H9 (cell line): ENCODE results near the gene CHN1. TPM values are rescaled to one million over a fixed set of nuclear protein-coding genes. Genes with fewer than 3 reads are reported as not detected.

Experiments
- DNase-seq: peaks from one replicate; pipeline ENCODE4 v3.0.0-alpha.2; 2017
- H2AFZ ChIP-seq: one replicate; pipeline ENCODE4 v1.6.1; 2013; ENCODE audit warnings: mild to moderate bottlenecking, low read length, control low read depth, moderate library complexity
- H2AK5ac ChIP-seq: 2 replicates; pipeline ENCODE4 v1.6.1; 2013; ENCODE audit warnings: low read length, control low read depth, mixed read lengths; ENCODE audit not compliant: insufficient read length
- H2BK120ac ChIP-seq: one replicate; pipeline ENCODE4 v1.6.1; 2013; ENCODE audit warnings: low read depth, mild to moderate bottlenecking, low read length, control low read depth, inconsistent platforms; ENCODE audit not compliant: poor library complexity, severe bottlenecking
- H2BK12ac ChIP-seq: 2 replicates; pipeline ENCODE4 v1.6.1; 2013; ENCODE audit warnings: low read length, control low read depth, mixed read lengths, low read depth; ENCODE audit not compliant: insufficient read length
- H2BK15ac ChIP-seq: 2 replicates; pipeline ENCODE4 v1.6.1; 2013; ENCODE audit warnings: low read depth, low read length, control low read depth
- H2BK20ac ChIP-seq: one replicate; pipeline ENCODE4 v1.6.1; 2013; ENCODE audit warnings: low read depth, mild to moderate bottlenecking, low read length, control low read depth, inconsistent platforms; ENCODE audit not compliant: poor library complexity, severe bottlenecking
- H2BK5ac ChIP-seq: 2 replicates; pipeline ENCODE4 v1.6.1; 2013; ENCODE audit warnings: low read length, control low read depth, mixed read lengths; ENCODE audit not compliant: insufficient read length
- H3K14ac ChIP-seq: 2 replicates; pipeline ENCODE4 v1.6.1; 2013; ENCODE audit warnings: low read length, control low read depth; ENCODE audit not compliant: insufficient read depth
- H3K18ac ChIP-seq: 2 replicates; pipeline ENCODE4 v1.6.1; 2013; ENCODE audit warnings: low read depth, mild to moderate bottlenecking, mixed read lengths, low read length, control low read depth; ENCODE audit not compliant: insufficient read length
- H3K23ac ChIP-seq: 2 replicates; pipeline ENCODE4 v1.6.1; 2013; ENCODE audit warnings: low read length, control low read depth, mixed read lengths, low read depth; ENCODE audit not compliant: insufficient read length
- H3K23me2 ChIP-seq: 2 replicates; pipeline ENCODE4 v1.6.1; 2013; ENCODE audit warnings: low read depth, mild to moderate bottlenecking, mixed read lengths, low read length, control low read depth; ENCODE audit not compliant: insufficient read length, poor library complexity, severe bottlenecking
- H3K27ac ChIP-seq: 2 replicates; pipeline ENCODE4 v1.5.1; 2013; ENCODE audit warnings: low read length, control low read depth, mixed read lengths, low read depth; ENCODE audit not compliant: insufficient read length
- H3K27me3 ChIP-seq: 2 replicates; pipeline ENCODE4 v1.6.1; 2013; ENCODE audit warnings: low read length, control low read depth, inconsistent platforms; ENCODE audit not compliant: insufficient read depth
- H3K4ac ChIP-seq: 2 replicates; pipeline ENCODE4 v1.6.1; 2013; ENCODE audit warnings: low read depth, mild to moderate bottlenecking, control low read depth, inconsistent platforms, low read length, moderate library complexity
- H3K4me1 ChIP-seq: 2 replicates; pipeline ENCODE4 v1.6.1; 2013; ENCODE audit warnings: low read length, control low read depth, inconsistent platforms; ENCODE audit not compliant: insufficient read depth
- H3K4me2 ChIP-seq: 2 replicates; pipeline ENCODE4 v1.6.1; 2013; ENCODE audit warnings: low read length, control low read depth, mixed read lengths; ENCODE audit not compliant: insufficient read length, insufficient read depth
- H3K56ac ChIP-seq: 2 replicates; pipeline ENCODE4 v1.6.1; 2013; ENCODE audit warnings: low read depth, mild to moderate bottlenecking, mixed read lengths, low read length, control low read depth; ENCODE audit not compliant: insufficient read length
- H3K79me1 ChIP-seq: 2 replicates; pipeline ENCODE4 v1.6.1; 2013; ENCODE audit warnings: low read depth, mild to moderate bottlenecking, moderate library complexity, low read length, control low read depth, inconsistent platforms; ENCODE audit not compliant: insufficient read depth, poor library complexity, severe bottlenecking
- H3K79me2 ChIP-seq: 2 replicates; pipeline ENCODE4 v1.6.1; 2013; ENCODE audit warnings: low read length, control low read depth, inconsistent platforms; ENCODE audit not compliant: insufficient read depth
- H3K9ac ChIP-seq: 2 replicates; pipeline ENCODE4 v1.6.1; 2013; ENCODE audit warnings: low read length, control low read depth, mixed read lengths; ENCODE audit not compliant: insufficient read length; ENCODE audit errors: extremely low read depth
- H3K9me3 ChIP-seq: one replicate; pipeline ENCODE4 v1.6.1; 2013; ENCODE audit warnings: low read depth, low read length, inconsistent platforms; ENCODE audit not compliant: control insufficient read depth
- H3T11ph ChIP-seq: one replicate; pipeline ENCODE4 v1.6.1; 2013; ENCODE audit warnings: mild to moderate bottlenecking, low read length, control low read depth, inconsistent platforms
- H4K20me1 ChIP-seq: one replicate; pipeline ENCODE4 v1.6.1; 2013; ENCODE audit not compliant: control insufficient read depth, insufficient read length, insufficient read depth
- H4K5ac ChIP-seq: 2 replicates; pipeline ENCODE4 v1.6.1; 2013; ENCODE audit warnings: low read depth, mild to moderate bottlenecking, mixed read lengths, low read length, control low read depth; ENCODE audit not compliant: insufficient read length
- H4K8ac ChIP-seq: replicated peaks from 2 replicates; pipeline ENCODE4 v1.6.1; 2013; ENCODE audit warnings: low read length, control low read depth, mixed read lengths, low read depth; ENCODE audit not compliant: insufficient read length
- H4K91ac ChIP-seq: 2 replicates; pipeline ENCODE4 v1.6.1; 2013; ENCODE audit warnings: low read depth, mild to moderate bottlenecking, moderate library complexity, mixed read lengths, low read length, control low read depth; ENCODE audit not compliant: insufficient read length
- H3K27ac Mint-ChIP-seq, 3 experiments: 2 replicates in 2 of 3; 3 replicates in 1 of 3; pipeline ENCODE4 v1.8.0; 2020 to 2021; ENCODE audit warnings: mixed read lengths in 3 of 3, mild to moderate bottlenecking in 1 of 3, moderate library complexity in 1 of 3
- H3K27me3 Mint-ChIP-seq: 2 replicates; pipeline ENCODE4 v1.8.0; 2021; ENCODE audit warnings: low read depth, mild to moderate bottlenecking, moderate library complexity, mixed read lengths
- H3K36me3 Mint-ChIP-seq, 3 experiments: 2 replicates in 2 of 3; 3 replicates in 1 of 3; pipeline ENCODE4 v1.8.0; 2020 to 2021; ENCODE audit warnings: low read depth in 3 of 3, mixed read lengths in 3 of 3; ENCODE audit not compliant: insufficient read depth in 1 of 3
- H3K4me1 Mint-ChIP-seq, 2 experiments: 2 replicates each; pipeline ENCODE4 v1.8.0; 2020; ENCODE audit warnings: mixed read lengths in 2 of 2
- H3K4me3 Mint-ChIP-seq, 2 experiments: 2 replicates in 1 of 2; 3 replicates in 1 of 2; pipeline ENCODE4 v1.8.0; 2020 to 2021; ENCODE audit warnings: mild to moderate bottlenecking in 2 of 2, mixed read lengths in 2 of 2, moderate library complexity in 1 of 2
- H3K9me3 Mint-ChIP-seq, 2 experiments: 2 replicates in 1 of 2; 3 replicates in 1 of 2; pipeline ENCODE4 v1.8.0; 2020; ENCODE audit warnings: mild to moderate bottlenecking in 2 of 2, mixed read lengths in 2 of 2, moderate library complexity in 1 of 2
- CTCF ChIP-seq: fragments of 200-600 bp; sonication (generic); conservative IDR thresholded peaks from 3 replicates; pipeline ENCODE4 v1.8.0; 2021; ENCODE audit warnings: antibody characterized with exemption, mild to moderate bottlenecking
- WGBS: extraction: QIAGEN DNeasy Blood & Tissue Kit; methylation state at CpG from one replicate; pipeline ENCODE4 v1.1.7; 2013; ENCODE audit warnings: missing lambda C conversion rate, low lambda C conversion rate, mixed read lengths; ENCODE audit not compliant: insufficient read length; ENCODE audit errors: extremely low coverage; 5-methylcytosine and 5-hydroxymethylcytosine counted together
- total RNA-seq: library from RNA; stranded (reverse); gene quantifications from 2 replicates; pipeline ENCODE4 v1.2.1, GENCODE V29; 2021

The CHN1 gene
- total RNA-seq, 1 experiment from 2014 or later = 33.9 TPM

- no peaks in the 10 kb centered on the region for H4K20me1 ChIP-seq
- H3K4me1 ChIP-seq = 0 out of 2 replicates have a peak, but pooled peaks cover 4% of the 10 kb centered on the region
- no peak overlapping the region for H4K8ac ChIP-seq
- no peak overlapping the region for H3K23ac ChIP-seq
- H2AK5ac ChIP-seq = no peak overlapping the region
- no peaks in the 10 kb centered on the region for H3K27me3 ChIP-seq
- no peak overlapping the region for H2BK120ac ChIP-seq
- H3K4ac ChIP-seq = no peak overlapping the region
- H2BK12ac ChIP-seq = no peak overlapping the region
- H2BK15ac ChIP-seq = no peak overlapping the region
- no peak overlapping the region for H3K27ac Mint-ChIP-seq
- no peak overlapping the region for H2BK5ac ChIP-seq
- no peak overlapping the region for H2BK20ac ChIP-seq
- no peaks in the 10 kb centered on the region for H3K79me2 ChIP-seq
- no peaks in the 10 kb centered on the region for H3K23me2 ChIP-seq
- peaks cover 34 to 40% of the 10 kb centered on the region in 2 experiments for H3K4me1 Mint-ChIP-seq
- H3K27ac ChIP-seq = no peak overlapping the region
- H3T11ph ChIP-seq = no peak overlapping the region
- H3K79me1 ChIP-seq = no peaks in the 10 kb centered on the region
- no peak for TF ChIP-seq CTCF
- no peak overlapping the region for H3K14ac ChIP-seq
- H4K5ac ChIP-seq = no peak overlapping the region
- no peaks in the 10 kb centered on the region; a peak in 1 of 5 replicates for H3K9me3 Mint-ChIP-seq
- no peak overlapping the region for H3K4me3 Mint-ChIP-seq
- no peak overlapping the region for H3K56ac ChIP-seq
- no CpG with 5 or more reads among the region's 4 CpGs for WGBS
- H3K4me2 ChIP-seq = no peak overlapping the region
- H3K9me3 ChIP-seq = no peaks in the 10 kb centered on the region
- peaks cover 0 to 4% (median 0%) of the 10 kb centered on the region in 3 experiments; a peak in 1 of 7 replicates for H3K36me3 Mint-ChIP-seq
- no peaks in the 10 kb centered on the region for H3K27me3 Mint-ChIP-seq
- H2AFZ ChIP-seq = no peak overlapping the region
- H4K91ac ChIP-seq = no peak overlapping the region
- no peak overlapping the region for H3K9ac ChIP-seq
- H3K18ac ChIP-seq = no peak overlapping the region
- no peak for DNase-seq
These were observed 239.6 kb downstream of the CHN1 start for GRCh38 chr2:174765576-174765975.
